Measurements from ENCODE around the gene NMS. TPM values are rescaled to one million over a fixed set of nuclear protein-coding genes. Genes with fewer than 3 reads are reported as not detected.
A peak's percentile ranks its signal among the peaks of the same experiment; 100 is the strongest.
"Not testable (repeated sequence)": the region's sequence is repeated elsewhere in the genome, so short reads cannot be mapped to it uniquely, and the experiment has no call there.

The NMS gene
- total and polyA plus RNA-seq, 2 donors from 2014 or later = not detected

GRCh38 chr2:100453853-100454252 lies 16.4 kb upstream of the NMS start:
- intact Hi-C loops (cut with DNase I) = no loop called here
- FAIRE-seq = no peak
- Histone ChIP-seq H3K9me3 (ENCODE audit: control insufficient read depth in 2 of 3, insufficient read depth in 1 of 3, low read length in 3 of 3) (peaks cover 0 to 5% (median 0%) of the 10 kb centered on the region in 3 donors), H3K4me3 (ENCODE audit: low read length in 3 of 3) (no peak overlapping the region), H3K4me1 (ENCODE audit: control insufficient read depth in 2 of 3, insufficient read depth in 2 of 3, low read depth in 1 of 3, low read length in 3 of 3) (no peaks in the 10 kb centered on the region), H3K27me3 (ENCODE audit: control insufficient read depth, insufficient read depth, low read length) (no peaks in the 10 kb centered on the region), H3K9ac (ENCODE audit: low read length in 3 of 3) (no peak overlapping the region), H3K27ac (ENCODE audit: low read depth in 2 of 2, low read length in 2 of 2) (no peak overlapping the region), H3K36me3 (ENCODE audit: control insufficient read depth in 2 of 3, insufficient read depth in 3 of 3, low read length in 3 of 3) (no peaks in the 10 kb centered on the region)
- TF ChIP-seq CTCF (IDR thresholded peaks at IDR 0.05; ENCODE audit: borderline replicate concordance, extremely low read depth, insufficient read depth) = no peak
- DNase-seq = no peak

GRCh38 chr2:100456357-100456756 lies 13.9 kb upstream of the NMS start:
- H3K27ac ChIP-seq (ENCODE audit: low read depth in 2 of 2, low read length in 2 of 2); H3K9me3 ChIP-seq (ENCODE audit: control insufficient read depth in 2 of 3, insufficient read depth in 1 of 3, low read length in 3 of 3); DNase-seq; H3K36me3 ChIP-seq (ENCODE audit: control insufficient read depth in 2 of 3, insufficient read depth in 3 of 3, low read length in 3 of 3); H3K4me1 ChIP-seq (ENCODE audit: control insufficient read depth in 2 of 3, insufficient read depth in 2 of 3, low read depth in 1 of 3, low read length in 3 of 3); H3K27me3 ChIP-seq (ENCODE audit: control insufficient read depth, insufficient read depth, low read length); H3K4me3 ChIP-seq (ENCODE audit: low read length in 3 of 3); FAIRE-seq; intact Hi-C loops (cut with DNase I); H3K9ac ChIP-seq (ENCODE audit: low read length in 3 of 3): not testable (repeated sequence)

- Histone ChIP-seq H3K4me3 (ENCODE audit: low read length in 3 of 3) (no peak overlapping the region), H3K27me3 (ENCODE audit: control insufficient read depth, insufficient read depth, low read length) (no peaks in the 10 kb centered on the region), H3K9me3 (ENCODE audit: control insufficient read depth in 2 of 3, insufficient read depth in 1 of 3, low read length in 3 of 3) (peaks cover 0 to 10% (median 2%) of the 10 kb centered on the region in 3 donors), H3K4me1 (ENCODE audit: control insufficient read depth in 2 of 3, insufficient read depth in 2 of 3, low read depth in 1 of 3, low read length in 3 of 3) (no peaks in the 10 kb centered on the region), H3K9ac (ENCODE audit: low read length in 3 of 3) (no peak overlapping the region), H3K27ac (ENCODE audit: low read depth in 2 of 2, low read length in 2 of 2) (no peak overlapping the region), H3K36me3 (ENCODE audit: control insufficient read depth in 2 of 3, insufficient read depth in 3 of 3, low read length in 3 of 3) (no peaks in the 10 kb centered on the region)
- intact Hi-C loops (cut with DNase I) = no loop called here
- DNase-seq (no peak), FAIRE-seq (no peak)
- TF ChIP-seq CTCF (IDR thresholded peaks at IDR 0.05; ENCODE audit: borderline replicate concordance, extremely low read depth, insufficient read depth) = no peak
Observed at GRCh38 chr2:100460904-100461530, 9.3 kb upstream of the NMS start.

GRCh38 chr2:100470898-100471514 lies 724 bp downstream of the NMS start:
- no peak for FAIRE-seq
- Histone ChIP-seq H3K27ac (ENCODE audit: low read depth in 2 of 2, low read length in 2 of 2) (no peak overlapping the region), H3K36me3 (ENCODE audit: control insufficient read depth in 2 of 3, insufficient read depth in 3 of 3, low read length in 3 of 3) (no peaks in the 10 kb centered on the region), H3K9me3 (ENCODE audit: control insufficient read depth in 2 of 3, insufficient read depth in 1 of 3, low read length in 3 of 3) (no peaks in the 10 kb centered on the region), H3K27me3 (ENCODE audit: control insufficient read depth, insufficient read depth, low read length) (no peaks in the 10 kb centered on the region), H3K4me3 (ENCODE audit: low read length in 3 of 3) (no peak overlapping the region), H3K9ac (ENCODE audit: low read length in 3 of 3) (no peak overlapping the region), H3K4me1 (ENCODE audit: control insufficient read depth in 2 of 3, insufficient read depth in 2 of 3, low read depth in 1 of 3, low read length in 3 of 3) (no peaks in the 10 kb centered on the region)
- intact Hi-C loops (cut with DNase I) = no loop called here
- TF ChIP-seq CTCF (IDR thresholded peaks at IDR 0.05; ENCODE audit: borderline replicate concordance, extremely low read depth, insufficient read depth) = no peak
- DNase-seq = peak in 4 of 5 donors; percentile 83 to 88 (median 86)

Data from kidney (tissue), 14 donors.